Kidney epithelial cell (primary cell): ENCODE data around the gene LGALS1. TPM values are rescaled to one million over a fixed set of nuclear protein-coding genes. Genes with fewer than 3 reads are reported as not detected.

Source experiments
- DNase-seq: peaks from one replicate; pipeline ENCODE4 v3.0.0-alpha.2; 2010; ENCODE audit warnings: low read depth
- H3K27me3 ChIP-seq: 2 replicates; pipeline ENCODE4 v1.6.0; 2011; ENCODE audit warnings: low read length; ENCODE audit not compliant: control insufficient read depth, insufficient read depth
- H3K36me3 ChIP-seq: 2 replicates; pipeline ENCODE4 v1.5.1; 2011; ENCODE audit warnings: low read length; ENCODE audit not compliant: control insufficient read depth, insufficient read depth
- H3K4me3 ChIP-seq: 2 replicates; pipeline ENCODE4 v1.5.1; 2011; ENCODE audit warnings: low read depth, mild to moderate bottlenecking, control low read depth, low read length
- total RNA-seq: library from RNA; depleted of rRNA; stranded (reverse); fragments of >200 nt; gene quantifications from 2 replicates; pipeline ENCODE4 v1.2.3, GENCODE V29; 2015
- TF ChIP-seq, protein P1 (sequence below): IDR thresholded peaks from 2 replicates; pipeline ENCODE4 v1.5.1; 2011; ENCODE audit warnings: mild to moderate bottlenecking, moderate library complexity, low read length, control low read depth, inconsistent platforms; ENCODE audit not compliant: insufficient read depth, poor library complexity, severe bottlenecking

Gene LGALS1
- total RNA-seq, 1 donor from 2014 or later: 806 TPM

- no peak for DNase-seq
- H3K4me3 ChIP-seq: peak overlapping the region; percentile 19
- no peaks in the 10 kb centered on the region for H3K27me3 ChIP-seq
- TF ChIP-seq, protein P1, sequence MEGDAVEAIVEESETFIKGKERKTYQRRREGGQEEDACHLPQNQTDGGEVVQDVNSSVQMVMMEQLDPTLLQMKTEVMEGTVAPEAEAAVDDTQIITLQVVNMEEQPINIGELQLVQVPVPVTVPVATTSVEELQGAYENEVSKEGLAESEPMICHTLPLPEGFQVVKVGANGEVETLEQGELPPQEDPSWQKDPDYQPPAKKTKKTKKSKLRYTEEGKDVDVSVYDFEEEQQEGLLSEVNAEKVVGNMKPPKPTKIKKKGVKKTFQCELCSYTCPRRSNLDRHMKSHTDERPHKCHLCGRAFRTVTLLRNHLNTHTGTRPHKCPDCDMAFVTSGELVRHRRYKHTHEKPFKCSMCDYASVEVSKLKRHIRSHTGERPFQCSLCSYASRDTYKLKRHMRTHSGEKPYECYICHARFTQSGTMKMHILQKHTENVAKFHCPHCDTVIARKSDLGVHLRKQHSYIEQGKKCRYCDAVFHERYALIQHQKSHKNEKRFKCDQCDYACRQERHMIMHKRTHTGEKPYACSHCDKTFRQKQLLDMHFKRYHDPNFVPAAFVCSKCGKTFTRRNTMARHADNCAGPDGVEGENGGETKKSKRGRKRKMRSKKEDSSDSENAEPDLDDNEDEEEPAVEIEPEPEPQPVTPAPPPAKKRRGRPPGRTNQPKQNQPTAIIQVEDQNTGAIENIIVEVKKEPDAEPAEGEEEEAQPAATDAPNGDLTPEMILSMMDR: no peak
- peaks cover 2% of the 10 kb centered on the region for H3K36me3 ChIP-seq
These were observed 2.9 kb downstream of the LGALS1 start for GRCh38 chr22:37678372-37678771.

GRCh38 chr22:37679670-37680069 is 4.2 kb downstream of the LGALS1 start:
- DNase-seq: no peak
- TF ChIP-seq, protein P1: no peak
- no peaks in the 10 kb centered on the region for H3K27me3 ChIP-seq

DNA sequence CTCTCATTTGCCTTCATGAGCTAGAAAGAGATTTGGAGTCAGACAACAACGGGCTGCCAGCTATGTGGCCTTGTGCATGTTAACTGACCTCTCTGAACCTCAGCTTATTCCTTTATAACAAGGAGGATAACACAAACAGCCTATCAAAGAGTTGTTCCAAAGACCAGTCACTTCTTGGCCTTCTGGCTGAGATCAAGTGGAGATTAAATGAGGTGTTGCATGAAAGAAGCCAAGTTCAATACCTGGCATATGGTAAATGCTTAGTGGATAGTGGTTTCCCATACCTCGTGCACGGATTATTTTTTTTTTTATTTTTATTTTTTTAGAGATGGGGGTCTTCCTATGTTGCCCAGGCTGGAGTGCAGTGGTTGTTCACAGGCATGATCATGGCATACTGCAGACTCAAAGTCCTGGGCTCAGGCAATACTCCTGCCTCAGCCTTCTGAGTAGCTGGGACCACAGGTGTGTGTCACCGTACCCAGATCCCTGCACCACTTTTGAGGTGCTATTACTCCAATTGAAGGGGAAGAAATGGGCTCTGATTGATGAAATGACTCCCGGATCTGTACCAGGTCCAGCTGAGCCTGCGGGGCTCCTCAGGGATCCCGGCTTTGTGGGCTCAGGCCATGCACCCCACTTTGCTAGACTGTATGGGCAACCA is 4.9 kb downstream of the LGALS1 start:
- no peak for DNase-seq
- TF ChIP-seq, protein P1: no peak
- H3K36me3 ChIP-seq: peaks cover 2% of the 10 kb centered on the region
- no peak overlapping the region for H3K4me3 ChIP-seq
- no peaks in the 10 kb centered on the region for H3K27me3 ChIP-seq

More at GRCh38 chr22:37679670-37680069, 4.2 kb downstream of the LGALS1 start:
- peaks cover 2% of the 10 kb centered on the region for H3K36me3 ChIP-seq
- H3K4me3 ChIP-seq: no peak overlapping the region

DNA sequence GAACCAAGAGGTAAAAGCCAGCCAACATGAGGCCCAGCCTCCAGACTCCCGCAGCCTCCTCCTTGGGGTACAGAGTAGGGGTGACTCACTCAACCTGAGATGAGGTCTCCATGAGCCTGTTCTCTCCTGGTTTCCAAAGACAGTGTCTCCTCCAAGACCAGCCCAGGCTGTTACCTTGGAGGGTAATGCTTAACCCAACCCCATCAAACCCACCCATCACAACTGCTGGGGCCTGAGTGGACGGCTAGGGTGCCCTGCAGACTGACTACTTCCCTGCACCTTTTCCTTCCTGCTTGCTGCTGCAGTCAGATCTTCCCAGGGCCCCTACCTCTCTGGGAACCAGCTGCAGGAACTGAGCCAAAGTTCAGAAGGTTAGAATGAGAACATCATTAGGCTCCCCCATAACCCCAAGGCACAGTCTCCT is 5.6 kb downstream of the LGALS1 start:
- Histone ChIP-seq H3K36me3 (peaks cover 2% of the 10 kb centered on the region), H3K4me3 (no peak overlapping the region), H3K27me3 (no peaks in the 10 kb centered on the region)
- TF ChIP-seq, protein P1: no peak
- no peak for DNase-seq

- Histone ChIP-seq H3K36me3 (peaks cover 2% of the 10 kb centered on the region), H3K4me3 (no peak overlapping the region), H3K27me3 (no peaks in the 10 kb centered on the region)
- TF ChIP-seq, protein P1: peak; percentile 95
- no peak for DNase-seq
These were observed 6.2 kb downstream of the LGALS1 start for GRCh38 chr22:37681556-37682049.
